GM19328 (cell line): ENCODE data around the gene PAGR1.
"Not testable (repeated sequence)": the region's sequence is repeated elsewhere in the genome, so short reads cannot be mapped to it uniquely, and the experiment has no call there.

Experiments used
- ATAC-seq: cut with Tn5 transposase; IDR thresholded peaks from one replicate; pipeline ENCODE4 v1.9.1; 2021; ENCODE audit warnings: mild to moderate bottlenecking, moderate library complexity; ENCODE audit not compliant: unreplicated experiment

Gene PAGR1

GRCh38 chr16:29815793-29816693 lies at the start of gene PAGR1:
TSS of gene PAGR1 (plus strand) at chr16:29816152. CDS start at chr16:29816526, 374 bp downstream.
- peak; percentile 66 for ATAC-seq

- ATAC-seq = no peak
Observed at GRCh38 chr16:29766571-29766970, 49.4 kb upstream of the PAGR1 start.

- ATAC-seq = no peak
Observed at GRCh38 chr16:29767062-29767461, 48.9 kb upstream of the PAGR1 start.

GRCh38 chr16:29769507-29769906 lies 46.4 kb upstream of the PAGR1 start:
- no peak for ATAC-seq

- ATAC-seq = no peak
Observed at GRCh38 chr16:29770250-29770929, 45.6 kb upstream of the PAGR1 start.

GRCh38 chr16:29772330-29772729 lies 43.6 kb upstream of the PAGR1 start:
- ATAC-seq = not testable (repeated sequence)

- no peak for ATAC-seq
Observed at GRCh38 chr16:29774730-29775129, 41.2 kb upstream of the PAGR1 start.

GRCh38 chr16:29775742-29776408 lies 40.1 kb upstream of the PAGR1 start:
- ATAC-seq = no peak

- ATAC-seq = no peak
Observed at GRCh38 chr16:29777576-29778350, 38.2 kb upstream of the PAGR1 start, which contains the start of gene ZG16. TSS of gene ZG16 (plus strand) at chr16:29778256. CDS start at chr16:29779267, 1,011 bp downstream.

GRCh38 chr16:29779474-29779873 lies 36.5 kb upstream of the PAGR1 start:
- ATAC-seq = no peak

- not testable (repeated sequence) for ATAC-seq
Observed at GRCh38 chr16:29783094-29783953, 32.6 kb upstream of the PAGR1 start.

GRCh38 chr16:29784157-29784556 lies 31.8 kb upstream of the PAGR1 start:
- no peak for ATAC-seq

GRCh38 chr16:29784901-29785500 lies 31.0 kb upstream of the PAGR1 start:
- no peak for ATAC-seq

- not testable (repeated sequence) for ATAC-seq
Observed at GRCh38 chr16:29787155-29787554, 28.8 kb upstream of the PAGR1 start.

GRCh38 chr16:29789775-29790182 lies 26.2 kb upstream of the PAGR1 start:
- ATAC-seq = no peak

GRCh38 chr16:29790183-29790948 lies 25.6 kb upstream of the PAGR1 start, which contains the start of gene KIF22:
TSS of gene KIF22 (plus strand) at chr16:29790751. CDS start at chr16:29790760, 9 bp downstream.
- ATAC-seq = peak; percentile 90

- no peak for ATAC-seq
Observed at GRCh38 chr16:29790949-29791844, 24.8 kb upstream of the PAGR1 start.
